ENCODE measurements around the gene CD19. TPM values are rescaled to one million over a fixed set of nuclear protein-coding genes. Genes with fewer than 3 reads are reported as not detected.
"Not testable (repeated sequence)": the region's sequence is repeated elsewhere in the genome, so short reads cannot be mapped to it uniquely, and the experiment has no call there.

The CD19 gene
- total RNA-seq, 3 donors from 2014 or later (not counting 1 experiment from before 2014, with no cell fraction given), result 0.79 to 2.5 (median 0.96) TPM

GRCh38 chr16:28884045-28884444 is 47.7 kb upstream of the CD19 start:
- Histone ChIP-seq H3K27ac (ENCODE audit: low read length) (no peak overlapping the region), H3K4me1 (ENCODE audit: control insufficient read depth, insufficient read depth, low read length) (peaks cover 15% of the 10 kb centered on the region), H3K36me3 (ENCODE audit: control insufficient read depth, insufficient read depth, low read length) (no peaks in the 10 kb centered on the region), H3K4me3 (ENCODE audit: low read length) (no peak overlapping the region), H3K9me3 (ENCODE audit: control insufficient read depth, insufficient read depth, low read length) (no peaks in the 10 kb centered on the region), H3K27me3 (ENCODE audit: control insufficient read depth, insufficient read depth, low read length) (no peaks in the 10 kb centered on the region)
- Mint-ChIP-seq H3K27me3 (ENCODE audit: low read depth in 2 of 2) (peaks cover 0 to 6% of the 10 kb centered on the region in 2 donors), H3K36me3 (no peaks in the 10 kb centered on the region), H3K4me3 (no peak overlapping the region), H3K9me3 (no peaks in the 10 kb centered on the region), H3K4me1 (peaks cover 10 to 14% of the 10 kb centered on the region in 2 donors), H3K27ac (no peak overlapping the region)
- no peak for ATAC-seq
- TF ChIP-seq CTCF (IDR thresholded peaks at IDR 0.05), result no peak
- no peak for DNase-seq
- intact Hi-C loops (cut with micrococcal nuclease), result no loop called here
- 98% methylated on average over 6 of the region's 6 CpGs for whole genome bisulfite sequencing (ENCODE audit: insufficient coverage)

GRCh38 chr16:28886945-28887344 is 44.8 kb upstream of the CD19 start:
- Histone ChIP-seq H3K9me3 (ENCODE audit: control insufficient read depth, insufficient read depth, low read length) (no peaks in the 10 kb centered on the region), H3K27ac (ENCODE audit: low read length) (no peak overlapping the region), H3K4me3 (ENCODE audit: low read length) (no peak overlapping the region), H3K36me3 (ENCODE audit: control insufficient read depth, insufficient read depth, low read length) (no peaks in the 10 kb centered on the region), H3K27me3 (ENCODE audit: control insufficient read depth, insufficient read depth, low read length) (no peaks in the 10 kb centered on the region), H3K4me1 (ENCODE audit: control insufficient read depth, insufficient read depth, low read length) (peaks cover 10% of the 10 kb centered on the region)
- Mint-ChIP-seq H3K9me3 (no peaks in the 10 kb centered on the region), H3K4me3 (no peak overlapping the region), H3K4me1 (peaks cover 3% of the 10 kb centered on the region in 2 donors), H3K36me3 (no peaks in the 10 kb centered on the region), H3K27ac (no peak overlapping the region), H3K27me3 (ENCODE audit: low read depth in 2 of 2) (no peaks in the 10 kb centered on the region)
- no peak for DNase-seq
- TF ChIP-seq CTCF (IDR thresholded peaks at IDR 0.05), result no peak
- intact Hi-C loops (cut with micrococcal nuclease), result no loop called here
- no peak for ATAC-seq
- 96% methylated on average over 10 of the region's 10 CpGs for WGBS (ENCODE audit: insufficient coverage)

GRCh38 chr16:28890355-28890754 is 41.4 kb upstream of the CD19 start:
- H3K9me3 ChIP-seq (ENCODE audit: control insufficient read depth, insufficient read depth, low read length); H3K27me3 ChIP-seq (ENCODE audit: control insufficient read depth, insufficient read depth, low read length); H3K36me3 Mint-ChIP-seq; H3K36me3 ChIP-seq (ENCODE audit: control insufficient read depth, insufficient read depth, low read length); H3K27me3 Mint-ChIP-seq (ENCODE audit: low read depth in 2 of 2); H3K9me3 Mint-ChIP-seq; H3K4me3 Mint-ChIP-seq; H3K27ac ChIP-seq (ENCODE audit: low read length); intact Hi-C loops (cut with micrococcal nuclease); H3K4me3 ChIP-seq (ENCODE audit: low read length); ATAC-seq; H3K27ac Mint-ChIP-seq; DNase-seq: not testable (repeated sequence)
- peaks cover 21 to 23% of the 10 kb centered on the region in 2 donors for H3K4me1 Mint-ChIP-seq
- peaks cover 28% of the 10 kb centered on the region for H3K4me1 ChIP-seq (ENCODE audit: control insufficient read depth, insufficient read depth, low read length)
- WGBS (ENCODE audit: insufficient coverage), result 84% methylated on average over 5 of the region's 5 CpGs

- TF ChIP-seq CTCF (IDR thresholded peaks at IDR 0.05), result no peak
- H3K9me3 ChIP-seq (ENCODE audit: control insufficient read depth, insufficient read depth, low read length), result no peaks in the 10 kb centered on the region
- H3K27me3 ChIP-seq (ENCODE audit: control insufficient read depth, insufficient read depth, low read length), result no peaks in the 10 kb centered on the region
- no peaks in the 10 kb centered on the region for H3K9me3 Mint-ChIP-seq
- ATAC-seq (peak; percentile 77 to 89 (median 81)), DNase-seq (peak in 1 of 2 donors; percentile 43)
- no peak overlapping the region for H3K4me3 ChIP-seq (ENCODE audit: low read length)
- peaks cover 28% of the 10 kb centered on the region for H3K4me1 ChIP-seq (ENCODE audit: control insufficient read depth, insufficient read depth, low read length)
- H3K36me3 Mint-ChIP-seq, result no peaks in the 10 kb centered on the region
- 48% methylated on average over 14 of the region's 14 CpGs for WGBS (ENCODE audit: insufficient coverage)
- peak overlapping the region; percentile 61 for H3K4me3 Mint-ChIP-seq
- peak overlapping the region; percentile 71 for H3K27ac ChIP-seq (ENCODE audit: low read length)
- H3K27me3 Mint-ChIP-seq (ENCODE audit: low read depth in 2 of 2), result no peaks in the 10 kb centered on the region
- H3K36me3 ChIP-seq (ENCODE audit: control insufficient read depth, insufficient read depth, low read length), result no peaks in the 10 kb centered on the region
- intact Hi-C loops (cut with micrococcal nuclease), result no loop called here
- H3K27ac Mint-ChIP-seq, result peak overlapping the region; percentile 85 to 93
- H3K4me1 Mint-ChIP-seq, result peaks cover 21 to 23% of the 10 kb centered on the region in 2 donors
Observed at GRCh38 chr16:28891964-28892890, 39.5 kb upstream of the CD19 start.
